Memory B cell (primary cell): Measurements from ENCODE around the gene PTPN4.
"Not testable (repeated sequence)": the region's sequence is repeated elsewhere in the genome, so short reads cannot be mapped to it uniquely, and the experiment has no call there.

Experiments used
- ATAC-seq: fragments of 150-1000 bp; cut with Tn5 transposase; 2 replicates; pipeline ENCODE4 v1.10.0; 2021; ENCODE audit warnings: low read depth, mild to moderate bottlenecking, moderate library complexity
- DNase-seq, 2 donors: peaks; one replicate each; pipeline ENCODE4 v3.0.0; 2022; ENCODE audit warnings: low spot score in 2 of 2
- H3K27ac Mint-ChIP-seq: one replicate; pipeline ENCODE4 v1.8.0; 2022; ENCODE audit warnings: mild to moderate bottlenecking, moderate library complexity, mixed read lengths
- H3K27me3 Mint-ChIP-seq: one replicate; pipeline ENCODE4 v1.8.0; 2022; ENCODE audit warnings: mixed read lengths
- H3K36me3 Mint-ChIP-seq: one replicate; pipeline ENCODE4 v1.8.0; 2022; ENCODE audit warnings: mild to moderate bottlenecking, mixed read lengths
- H3K4me1 Mint-ChIP-seq: one replicate; pipeline ENCODE4 v1.8.0; 2022; ENCODE audit warnings: mixed read lengths
- H3K4me3 Mint-ChIP-seq: one replicate; pipeline ENCODE4 v1.8.0; 2022; ENCODE audit warnings: mild to moderate bottlenecking, moderate library complexity, mixed read lengths
- H3K9me3 Mint-ChIP-seq: one replicate; pipeline ENCODE4 v1.8.0; 2022; ENCODE audit warnings: mixed read lengths

PTPN4 gene

GRCh38 chr2:119958670-119959268 is 199.0 kb downstream of the PTPN4 start:
- no peaks in the 10 kb centered on the region for H3K27me3 Mint-ChIP-seq
- H3K4me3 Mint-ChIP-seq, result no peak overlapping the region
- peak overlapping the region; percentile 70 for H3K27ac Mint-ChIP-seq
- H3K36me3 Mint-ChIP-seq, result peaks cover 30% of the 10 kb centered on the region
- ATAC-seq, result no peak
- no peaks in the 10 kb centered on the region for H3K9me3 Mint-ChIP-seq
- no peaks in the 10 kb centered on the region for H3K4me1 Mint-ChIP-seq
- no peak for DNase-seq

GRCh38 chr2:119960821-119961220 is 201.1 kb downstream of the PTPN4 start:
- H3K4me1 Mint-ChIP-seq, result no peaks in the 10 kb centered on the region
- no peaks in the 10 kb centered on the region for H3K9me3 Mint-ChIP-seq
- H3K36me3 Mint-ChIP-seq, result peaks cover 33% of the 10 kb centered on the region
- no peak for DNase-seq
- H3K27ac Mint-ChIP-seq, result no peak overlapping the region
- no peak overlapping the region for H3K4me3 Mint-ChIP-seq
- no peak for ATAC-seq
- no peaks in the 10 kb centered on the region for H3K27me3 Mint-ChIP-seq

GRCh38 chr2:119981896-119982295 is 222.2 kb downstream of the PTPN4 start:
- DNase-seq, result no peak
- no peak for ATAC-seq
- peaks cover 2% of the 10 kb centered on the region for H3K36me3 Mint-ChIP-seq
- peaks cover 5% of the 10 kb centered on the region for H3K9me3 Mint-ChIP-seq
- H3K4me1 Mint-ChIP-seq, result no peaks in the 10 kb centered on the region
- no peaks in the 10 kb centered on the region for H3K27me3 Mint-ChIP-seq
- no peak overlapping the region for H3K4me3 Mint-ChIP-seq
- no peak overlapping the region for H3K27ac Mint-ChIP-seq

- H3K27ac Mint-ChIP-seq, result no peak overlapping the region
- H3K4me3 Mint-ChIP-seq, result no peak overlapping the region
- ATAC-seq (no peak), DNase-seq (no peak)
- no peaks in the 10 kb centered on the region for H3K36me3 Mint-ChIP-seq
- H3K9me3 Mint-ChIP-seq, result peaks cover 5% of the 10 kb centered on the region
- H3K4me1 Mint-ChIP-seq, result no peaks in the 10 kb centered on the region
- H3K27me3 Mint-ChIP-seq, result no peaks in the 10 kb centered on the region
Observed at GRCh38 chr2:119982506-119982905, 222.8 kb downstream of the PTPN4 start.

- Mint-ChIP-seq H3K27ac (no peak overlapping the region), H3K27me3 (no peaks in the 10 kb centered on the region), H3K9me3 (peaks cover 5% of the 10 kb centered on the region), H3K4me1 (no peaks in the 10 kb centered on the region), H3K4me3 (no peak overlapping the region), H3K36me3 (no peaks in the 10 kb centered on the region)
- ATAC-seq, result no peak
- no peak for DNase-seq
Observed at GRCh38 chr2:119983108-119983507, 223.4 kb downstream of the PTPN4 start.

- Mint-ChIP-seq H3K27ac (no peak overlapping the region), H3K9me3 (no peaks in the 10 kb centered on the region), H3K4me3 (no peak overlapping the region), H3K4me1 (no peaks in the 10 kb centered on the region), H3K27me3 (peaks cover 2% of the 10 kb centered on the region), H3K36me3 (no peaks in the 10 kb centered on the region)
- DNase-seq (no peak), ATAC-seq (no peak)
Observed at GRCh38 chr2:119996148-119996547, 236.4 kb downstream of the PTPN4 start.

- not testable (repeated sequence) for H3K9me3 Mint-ChIP-seq, H3K27me3 Mint-ChIP-seq, H3K27ac Mint-ChIP-seq, H3K4me3 Mint-ChIP-seq, H3K36me3 Mint-ChIP-seq, H3K4me1 Mint-ChIP-seq, DNase-seq, ATAC-seq
Observed at GRCh38 chr2:119996896-119997891, 237.5 kb downstream of the PTPN4 start.

GRCh38 chr2:120001471-120001870 is 241.7 kb downstream of the PTPN4 start:
- no peak overlapping the region for H3K4me3 Mint-ChIP-seq
- no peak for DNase-seq
- ATAC-seq, result no peak
- H3K9me3 Mint-ChIP-seq, result no peaks in the 10 kb centered on the region
- H3K27ac Mint-ChIP-seq, result no peak overlapping the region
- H3K36me3 Mint-ChIP-seq, result no peaks in the 10 kb centered on the region
- peaks cover 2% of the 10 kb centered on the region for H3K27me3 Mint-ChIP-seq
- H3K4me1 Mint-ChIP-seq, result peaks cover 5% of the 10 kb centered on the region

GRCh38 chr2:120004254-120004653 is 244.5 kb downstream of the PTPN4 start:
- no peak for ATAC-seq
- H3K4me3 Mint-ChIP-seq, result no peak overlapping the region
- peaks cover 12% of the 10 kb centered on the region for H3K4me1 Mint-ChIP-seq

GRCh38 chr2:120005834-120006521 is 246.3 kb downstream of the PTPN4 start:
- no peaks in the 10 kb centered on the region for H3K36me3 Mint-ChIP-seq
- DNase-seq (no peak), ATAC-seq (peak; percentile 88)
- peak overlapping the region; percentile 2 for H3K4me3 Mint-ChIP-seq
- peaks cover 12% of the 10 kb centered on the region for H3K4me1 Mint-ChIP-seq
- no peaks in the 10 kb centered on the region for H3K9me3 Mint-ChIP-seq
- H3K27ac Mint-ChIP-seq, result peak overlapping the region; percentile 88
- H3K27me3 Mint-ChIP-seq, result no peaks in the 10 kb centered on the region

More at GRCh38 chr2:120004254-120004653, 244.5 kb downstream of the PTPN4 start:
- Mint-ChIP-seq H3K36me3 (no peaks in the 10 kb centered on the region), H3K9me3 (no peaks in the 10 kb centered on the region), H3K27me3 (no peaks in the 10 kb centered on the region), H3K27ac (no peak overlapping the region)
- no peak for DNase-seq

GRCh38 chr2:120007851-120008250 is 248.1 kb downstream of the PTPN4 start:
- peak overlapping the region; percentile 88 for H3K27ac Mint-ChIP-seq
- ATAC-seq (no peak), DNase-seq (no peak)
- H3K4me3 Mint-ChIP-seq, result peak overlapping the region; percentile 66
- H3K27me3 Mint-ChIP-seq, result no peaks in the 10 kb centered on the region
- peaks cover 21% of the 10 kb centered on the region for H3K4me1 Mint-ChIP-seq
- no peaks in the 10 kb centered on the region for H3K9me3 Mint-ChIP-seq
- H3K36me3 Mint-ChIP-seq, result no peaks in the 10 kb centered on the region

- H3K4me3 Mint-ChIP-seq, result peak overlapping the region; percentile 81
- peak overlapping the region; percentile 48 for H3K27ac Mint-ChIP-seq
- H3K4me1 Mint-ChIP-seq, result peaks cover 32% of the 10 kb centered on the region
- no peaks in the 10 kb centered on the region for H3K9me3 Mint-ChIP-seq
- ATAC-seq (no peak), DNase-seq (no peak)
- H3K27me3 Mint-ChIP-seq, result no peaks in the 10 kb centered on the region
- no peaks in the 10 kb centered on the region for H3K36me3 Mint-ChIP-seq
Observed at GRCh38 chr2:120012363-120012762, 252.6 kb downstream of the PTPN4 start.

GRCh38 chr2:120012771-120013596 is 253.3 kb downstream of the PTPN4 start, which contains the start of gene EPB41L5:
TSS of gene EPB41L5 (plus strand) at chr2:120013077. CDS start at chr2:120019085, 6,008 bp downstream.
- H3K27ac Mint-ChIP-seq, result peak within 1 kb of the TSS; percentile 48
- ATAC-seq (peak; percentile 84), DNase-seq (peak; percentile 48 to 66)
- no peaks in the 10 kb centered on the region for H3K36me3 Mint-ChIP-seq
- H3K4me3 Mint-ChIP-seq, result peak within 1 kb of the TSS; percentile 81
- H3K9me3 Mint-ChIP-seq, result no peaks in the 10 kb centered on the region
- H3K27me3 Mint-ChIP-seq, result no peaks in the 10 kb centered on the region
- peaks cover 28% of the 10 kb centered on the region for H3K4me1 Mint-ChIP-seq
